NCI-H82 treated with DMSO at 0.1 percent for 48 hours (cell line): Measurements from ENCODE around the gene IQCF6.
"Not testable (repeated sequence)": the region's sequence is repeated elsewhere in the genome, so short reads cannot be mapped to it uniquely, and the experiment has no call there.

Source experiments
- DNase-seq: peaks from one replicate; lab custom pipeline; 2025; ENCODE audit not compliant: unreplicated experiment; lab: John Stamatoyannopoulos, UW

IQCF6 gene

DNA sequence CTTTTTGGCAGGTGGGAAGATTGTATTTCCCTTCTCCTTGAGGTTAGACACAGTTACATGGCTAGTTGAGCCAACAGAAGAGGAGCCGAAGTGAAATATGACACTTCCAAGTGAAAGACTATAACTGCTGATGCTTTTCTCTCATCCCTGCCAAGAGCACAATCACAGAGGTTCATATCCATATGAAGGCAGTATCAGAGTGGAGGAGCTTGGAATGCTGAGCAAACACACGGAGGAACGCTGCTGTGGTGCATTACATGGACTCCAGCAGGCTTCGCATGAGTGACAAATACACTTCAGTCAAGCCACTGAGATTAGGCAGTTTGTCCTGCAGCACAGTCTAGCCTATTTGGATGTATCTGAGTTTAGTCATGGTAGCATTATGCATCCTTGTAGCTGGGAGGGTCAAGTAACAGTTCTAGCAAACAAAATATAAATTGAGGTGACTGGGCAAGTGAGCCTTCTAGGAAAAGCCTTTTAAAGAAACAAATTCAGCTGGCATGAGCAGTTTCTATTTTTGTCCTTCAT lies 5.4 kb downstream of the IQCF6 start:
- DNase-seq = no peak

DNA sequence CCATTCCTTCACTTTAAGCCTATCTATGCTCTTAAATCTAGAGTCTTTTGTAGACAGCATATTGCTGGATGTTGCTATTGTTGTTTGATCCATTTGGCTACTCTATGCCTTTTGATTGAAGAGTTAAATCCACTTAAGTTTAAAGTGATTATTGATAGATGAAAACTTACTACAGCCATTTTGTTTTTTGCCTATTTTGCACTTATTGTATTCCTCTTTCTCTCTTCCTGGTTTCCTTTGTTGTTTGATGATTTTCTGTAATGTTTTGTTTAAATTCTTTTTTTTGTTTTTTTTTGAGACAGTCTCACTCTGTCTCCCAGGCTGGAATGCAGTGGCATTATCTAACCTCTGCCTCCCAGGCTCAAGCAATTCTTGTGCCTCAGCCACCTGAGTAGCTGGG lies 19.8 kb downstream of the IQCF6 start:
- no peak for DNase-seq

DNA sequence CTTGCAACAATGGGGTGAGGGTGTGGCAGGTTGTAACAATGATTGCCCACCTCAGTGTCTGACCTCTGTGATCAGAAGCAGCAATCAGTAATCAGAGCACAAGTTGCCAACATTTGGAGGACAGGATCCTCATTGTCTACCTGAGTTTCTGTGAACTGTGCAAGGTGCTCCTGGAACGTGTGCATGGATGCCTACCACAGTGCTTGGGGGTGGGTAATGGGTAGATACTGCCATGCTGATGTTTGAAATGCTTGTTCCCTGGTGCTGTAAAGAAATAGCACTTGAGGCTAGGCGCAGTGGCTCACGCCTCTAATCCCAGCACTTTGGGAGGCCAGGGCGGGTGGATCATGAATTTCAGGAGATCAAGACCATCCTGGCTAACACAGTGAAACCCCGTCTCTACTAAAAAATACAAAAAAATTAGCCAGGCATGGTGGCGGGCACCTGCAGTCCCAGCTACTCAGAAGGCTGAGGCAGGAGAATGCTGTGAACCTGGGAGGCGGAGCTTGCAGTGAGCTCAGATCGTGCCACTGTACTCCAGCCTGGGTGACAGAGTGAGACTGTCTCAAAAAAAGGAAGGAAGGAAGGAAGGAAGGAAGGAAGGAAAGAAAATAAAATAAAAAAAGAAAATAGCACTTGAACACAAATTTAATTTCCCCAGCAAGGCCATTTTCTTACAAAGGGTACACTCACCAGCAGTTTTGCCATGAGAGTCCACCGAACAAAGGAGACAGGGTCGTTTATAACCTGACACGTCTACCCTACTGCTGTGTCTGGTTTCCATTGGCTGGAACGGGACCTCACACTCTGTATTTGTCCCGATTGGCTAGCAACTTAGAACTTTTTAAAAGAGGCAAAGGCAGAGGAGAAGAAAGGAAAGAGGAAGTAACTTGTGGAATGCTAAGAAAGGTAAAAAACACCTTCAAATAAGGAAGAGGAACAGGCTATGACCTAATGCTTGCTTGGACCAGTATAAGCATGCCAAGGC lies 25.0 kb downstream of the IQCF6 start:
- not testable (repeated sequence) for DNase-seq

DNA sequence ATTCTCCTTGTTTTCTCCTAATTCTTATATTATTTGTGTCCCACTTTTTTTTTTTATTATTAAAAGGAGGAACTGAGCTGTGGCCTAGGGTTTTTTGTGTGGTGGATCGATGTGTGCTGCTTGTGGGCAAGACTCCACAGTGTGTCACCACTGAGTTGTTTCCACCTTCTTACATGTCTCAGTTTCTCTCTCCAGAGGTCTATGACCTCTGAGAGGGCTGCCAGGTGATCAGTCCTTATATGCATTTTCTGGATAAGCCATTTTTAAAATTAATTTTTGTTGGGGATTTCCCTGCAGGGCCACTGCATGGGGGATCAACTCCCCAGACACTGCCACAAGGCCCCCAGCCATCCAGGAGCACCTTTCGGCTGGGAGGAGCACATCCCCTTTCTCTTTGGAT lies 27.8 kb downstream of the IQCF6 start:
- DNase-seq = no peak

DNA sequence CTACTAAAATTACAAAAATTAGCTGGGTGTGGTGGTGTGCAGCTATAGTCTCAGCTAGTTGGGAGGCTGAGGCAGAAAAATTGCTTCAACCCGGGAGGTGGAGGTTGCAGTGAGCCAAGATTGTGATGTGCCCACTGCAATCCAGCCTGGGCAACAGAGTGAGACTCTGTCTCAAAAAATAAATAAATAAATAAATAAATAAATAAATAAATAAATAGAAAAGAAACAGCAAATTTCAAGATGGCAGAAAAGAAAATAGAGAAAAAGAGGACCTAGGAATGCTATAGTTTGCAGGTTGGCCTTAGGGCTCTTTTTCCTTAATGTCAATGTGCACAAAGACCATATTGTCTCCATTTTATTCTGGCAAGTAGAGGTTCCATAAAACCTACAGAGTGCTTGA lies 28.2 kb downstream of the IQCF6 start:
- DNase-seq = no peak

DNA sequence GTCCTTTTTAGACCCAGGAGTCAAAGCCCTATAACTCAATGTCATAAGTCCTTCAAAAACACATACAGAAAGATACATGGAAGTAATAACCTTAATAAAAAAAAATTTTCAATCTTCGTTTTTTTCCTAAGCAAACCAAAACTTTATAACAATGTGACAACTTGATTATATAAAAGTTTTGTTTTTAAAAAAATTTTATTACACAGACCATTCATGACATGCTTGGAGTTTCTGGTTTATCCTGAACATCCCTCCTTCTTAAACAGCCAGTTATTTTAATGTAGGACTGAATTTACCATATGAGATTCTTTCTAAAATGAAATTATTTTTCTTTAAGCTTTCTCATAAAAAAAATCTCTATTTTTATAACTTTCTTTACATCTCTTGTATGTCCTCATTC lies 30.7 kb downstream of the IQCF6 start:
- DNase-seq = no peak

DNA sequence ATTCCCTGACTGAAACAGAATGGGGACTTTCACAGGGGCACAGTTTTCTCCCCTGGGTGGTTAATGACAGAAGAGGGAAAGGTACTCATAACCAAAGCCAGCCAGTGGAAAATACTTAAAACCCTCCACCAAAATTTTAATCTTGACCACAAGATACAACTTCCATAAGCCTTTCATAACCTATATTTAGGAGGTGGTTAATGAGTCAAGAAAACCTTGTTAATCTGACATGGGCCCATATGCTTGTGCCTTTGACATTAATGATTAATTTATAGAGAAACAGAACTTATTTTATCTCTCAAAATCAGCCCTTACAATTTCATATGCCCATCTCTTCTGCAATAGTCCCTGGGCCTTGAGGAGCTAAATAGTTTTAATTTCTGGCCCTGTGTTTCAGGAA lies 31.2 kb downstream of the IQCF6 start:
- no peak for DNase-seq

DNA sequence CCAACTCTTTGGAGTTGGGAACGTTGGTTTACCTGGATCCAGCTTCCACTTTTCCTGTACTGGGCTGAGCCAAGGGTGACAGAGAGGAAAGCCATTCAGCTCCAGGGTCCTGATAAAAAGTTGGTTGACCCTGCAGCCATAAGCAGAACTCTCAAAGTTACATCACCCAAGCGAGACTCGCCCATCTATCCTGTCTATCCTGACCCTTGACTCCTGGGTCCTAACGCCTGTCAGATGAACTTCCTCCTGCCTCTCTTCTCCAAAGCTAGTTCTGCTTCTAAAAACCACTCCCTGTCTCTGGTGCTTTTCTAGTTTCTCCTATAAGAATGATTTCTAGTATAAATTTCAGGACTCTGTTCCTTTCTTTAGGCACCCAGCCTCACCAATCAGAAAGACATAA lies 36.1 kb downstream of the IQCF6 start:
- not testable (repeated sequence) for DNase-seq

DNA sequence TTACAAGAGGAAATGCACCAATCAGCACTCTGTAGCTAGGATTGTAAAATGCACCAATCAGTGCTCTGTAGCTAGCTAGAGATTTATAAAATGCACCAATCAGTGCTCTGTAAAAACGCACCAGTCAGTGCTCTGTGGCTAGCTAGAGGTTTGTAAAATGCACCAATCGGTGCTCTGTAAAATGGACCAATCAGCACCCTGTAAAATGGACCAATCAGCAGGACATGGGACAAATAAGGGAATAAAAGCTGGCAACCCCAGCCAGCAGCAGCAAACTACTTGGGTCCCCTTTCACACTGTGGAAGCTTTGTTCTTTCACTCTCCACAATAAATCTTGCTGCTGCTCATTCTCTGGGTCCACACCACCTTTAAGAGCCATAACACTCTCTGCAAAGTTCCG lies 36.7 kb downstream of the IQCF6 start:
- not testable (repeated sequence) for DNase-seq

DNA sequence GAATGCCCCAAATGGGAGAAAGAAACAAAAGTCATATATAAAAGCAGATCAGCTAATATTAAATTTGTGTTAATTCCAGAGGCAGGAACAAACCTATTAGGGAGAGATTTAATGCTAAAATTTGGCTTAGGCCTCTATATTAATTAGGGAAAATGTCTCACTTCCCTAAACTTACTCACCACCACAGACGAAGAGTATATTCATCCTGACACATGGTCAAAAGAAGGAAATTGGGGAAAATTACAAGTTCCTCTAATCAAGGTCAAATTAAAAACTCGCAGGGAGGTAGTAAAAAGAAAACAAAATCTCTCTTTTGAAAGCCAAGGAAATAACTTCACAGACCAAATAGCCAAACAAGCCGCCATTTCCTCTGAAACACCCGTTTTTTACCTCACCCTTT lies 39.9 kb downstream of the IQCF6 start:
- no peak for DNase-seq

DNA sequence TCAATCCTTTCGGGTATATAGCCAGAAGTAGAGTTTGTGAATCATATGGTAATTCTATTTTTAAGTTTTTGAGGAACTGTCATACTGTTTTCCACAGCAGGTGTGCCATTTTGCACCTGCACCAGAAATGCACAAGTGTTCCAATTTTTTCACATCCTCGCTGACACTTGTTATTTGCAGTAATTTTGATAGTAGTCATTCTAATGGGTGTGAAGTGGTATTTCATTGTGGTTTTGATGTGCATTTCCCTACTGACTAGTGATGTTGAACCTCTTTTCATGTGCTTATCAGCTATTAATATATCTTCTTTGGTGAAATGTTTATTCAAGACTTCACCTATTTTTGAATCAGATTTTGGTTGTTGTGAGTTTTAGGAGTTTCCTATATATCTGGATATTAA lies 43.1 kb downstream of the IQCF6 start:
- no peak for DNase-seq

DNA sequence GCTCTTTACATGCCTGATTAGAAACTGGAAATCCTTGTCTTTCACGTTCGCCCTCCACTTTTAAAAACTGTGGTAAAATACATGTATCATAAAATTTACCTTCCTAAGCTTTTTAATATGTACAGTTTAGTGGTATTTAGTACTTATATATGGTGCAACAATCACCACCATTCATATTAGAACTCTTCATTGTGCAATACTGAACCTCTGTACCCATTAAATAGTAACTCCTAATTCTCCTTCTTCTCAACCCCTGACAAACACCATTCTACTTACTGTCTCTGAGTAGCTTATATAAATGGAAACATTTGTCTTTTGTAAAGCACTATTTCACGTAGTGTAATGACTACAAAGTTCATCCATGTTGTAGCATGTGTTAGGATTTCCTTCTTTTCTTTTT lies 44.0 kb downstream of the IQCF6 start:
- DNase-seq = no peak

DNA sequence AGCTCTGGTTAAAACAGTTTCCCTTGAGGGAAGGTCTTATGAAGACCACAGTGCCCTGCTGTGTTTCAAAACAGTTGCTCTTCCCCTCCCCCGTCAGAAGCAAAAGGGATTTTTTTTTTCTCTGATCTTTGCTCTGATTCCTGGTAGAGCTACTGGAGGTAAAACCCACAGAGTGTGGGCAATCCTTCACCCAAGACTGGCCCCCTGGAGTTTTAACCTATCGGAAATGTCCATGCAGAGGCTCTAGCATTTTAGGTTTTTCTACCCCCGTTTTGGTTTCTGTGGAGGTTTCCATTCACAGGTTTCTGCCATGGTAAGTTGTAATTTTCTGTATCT lies 44.5 kb downstream of the IQCF6 start:
- no peak for DNase-seq

DNA sequence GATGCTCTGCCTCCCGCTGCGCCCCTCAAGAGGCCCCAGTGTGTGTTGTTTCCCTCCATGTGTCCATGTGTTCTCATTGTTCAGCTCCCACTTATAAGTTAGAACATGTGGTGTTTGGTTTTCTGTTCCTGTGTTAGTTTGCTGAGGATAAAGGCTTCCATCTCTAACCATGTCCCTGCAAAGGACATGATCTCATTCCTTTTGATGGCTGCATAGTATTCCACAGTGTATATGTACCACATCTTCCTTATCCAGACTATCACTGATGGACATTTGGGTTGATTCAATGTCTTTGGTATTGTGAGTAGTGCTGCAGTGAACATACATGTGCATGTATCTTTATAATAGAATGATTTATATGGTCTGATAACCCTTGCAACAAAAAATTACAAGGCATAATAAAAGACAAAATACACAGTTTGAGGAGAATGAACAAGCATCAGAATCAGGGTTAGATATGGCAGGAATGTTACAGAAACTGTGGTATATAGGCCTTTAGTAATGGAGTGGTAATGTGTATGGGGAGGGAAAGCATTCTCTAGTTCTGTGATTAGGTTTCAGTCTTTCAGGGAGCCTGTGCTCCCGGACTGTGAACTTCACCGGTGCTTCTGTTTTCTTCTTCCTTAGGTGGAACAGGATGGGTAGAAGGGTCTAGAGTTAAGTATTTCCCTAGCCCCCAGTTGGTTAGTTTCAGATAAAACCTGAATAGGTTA lies 45.0 kb downstream of the IQCF6 start:
- no peak for DNase-seq

DNA sequence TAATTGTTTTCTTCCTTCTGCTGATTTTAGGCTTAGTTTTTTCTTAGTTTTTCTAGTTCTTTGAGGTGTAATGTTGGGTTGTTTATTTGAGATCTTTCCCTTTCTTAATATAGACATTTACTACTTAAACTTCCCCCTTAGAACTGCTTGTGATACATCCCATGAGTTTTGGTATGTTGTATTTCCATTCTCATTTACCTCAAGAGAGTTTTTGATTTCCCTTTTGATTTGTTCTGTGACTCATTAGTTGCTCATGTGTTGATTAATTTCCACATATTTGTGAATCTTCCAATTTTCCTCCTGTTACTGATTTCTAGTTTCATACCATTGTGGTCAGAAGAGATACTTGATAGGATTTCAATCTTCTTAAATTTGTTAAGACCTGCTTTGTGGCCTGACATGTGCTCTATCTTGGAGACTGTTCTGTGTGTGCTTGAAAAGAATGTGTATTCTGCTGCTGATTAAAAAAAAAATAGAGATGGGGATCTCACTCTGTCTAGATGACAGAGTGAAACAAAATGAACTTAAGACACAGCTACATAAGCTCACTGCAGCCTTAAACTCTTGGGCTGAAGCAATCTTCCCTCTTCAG lies 49.9 kb downstream of the IQCF6 start:
- DNase-seq = no peak
